Activated CD8-positive, alpha-beta memory T cell treated with anti-CD3 and anti-CD28 coated beads for 1 hour (primary cell): Measurements from ENCODE around the gene CLIC3.
"Not testable (repeated sequence)": the region's sequence is repeated elsewhere in the genome, so short reads cannot be mapped to it uniquely, and the experiment has no call there.

Experiments used
- DNase-seq, 2 donors: peaks; one replicate each; pipeline ENCODE4 v3.0.0-alpha.2; 2020; ENCODE audit warnings: low read depth in 1 of 2; ENCODE audit errors: extremely low read depth in 1 of 2

CLIC3 gene

DNA sequence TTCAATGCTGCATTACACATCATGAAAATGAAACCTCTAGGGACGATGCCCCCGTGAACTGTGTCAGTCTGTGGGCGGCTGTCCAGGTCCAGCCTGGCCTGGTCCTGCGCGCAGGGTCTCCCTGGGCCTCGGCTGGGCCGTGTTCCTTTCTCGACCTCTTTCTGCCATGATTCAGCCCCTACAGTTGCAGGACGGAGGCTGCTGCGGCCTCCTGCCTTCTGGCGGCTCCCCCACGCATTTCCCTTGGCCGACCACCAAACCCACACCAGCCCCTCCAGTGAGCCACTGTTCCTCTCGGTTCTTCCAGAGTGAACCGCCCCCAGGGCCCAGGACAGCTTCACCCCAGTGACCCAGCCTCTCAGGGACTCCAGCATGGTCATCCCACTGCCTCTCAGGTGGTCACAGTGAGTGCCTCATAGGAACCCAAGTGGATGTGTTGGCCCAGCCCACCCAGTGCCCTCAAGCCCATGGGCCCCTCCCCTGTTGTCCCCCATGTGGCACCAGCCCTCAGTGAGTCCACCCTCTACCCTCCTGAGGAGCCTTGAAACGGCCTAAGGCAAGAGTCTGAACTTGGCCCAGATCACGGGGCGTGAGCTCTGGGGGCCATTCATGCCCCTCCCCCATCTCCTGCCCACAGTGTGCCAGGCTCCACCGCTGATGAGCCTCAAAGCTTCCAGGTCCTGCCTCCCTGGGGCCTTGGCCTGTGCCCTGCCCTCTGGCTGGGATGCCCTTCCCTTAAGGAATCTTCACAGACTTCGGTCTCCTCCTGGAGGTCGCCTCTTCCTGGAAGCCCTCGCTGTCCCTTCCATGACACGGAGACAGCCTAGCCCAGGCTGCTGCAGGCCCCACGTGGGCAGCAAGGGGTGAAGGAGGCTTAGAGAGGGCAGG, 10.0 kb upstream of the CLIC3 start:
- DNase-seq = no peak

DNA sequence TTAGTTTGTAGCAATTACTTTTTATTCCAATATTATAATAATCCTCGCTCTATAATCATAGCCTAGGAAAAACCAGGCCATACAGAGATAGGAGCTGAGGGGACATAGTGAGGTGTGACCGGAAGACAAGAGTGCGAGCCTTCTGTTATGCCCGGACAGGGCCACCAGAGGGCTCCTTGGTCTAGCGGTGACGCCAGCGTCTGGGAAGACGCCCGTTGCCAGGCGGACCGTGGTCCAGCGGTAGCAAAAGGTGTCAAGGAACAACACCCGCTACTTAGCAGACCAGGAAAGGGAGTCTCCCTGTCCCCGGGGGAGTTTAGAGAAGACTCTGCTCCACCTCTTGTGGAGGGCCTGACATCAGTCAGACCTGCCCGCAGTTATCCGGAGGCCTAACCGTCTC, 7.9 kb upstream of the CLIC3 start:
- not testable (repeated sequence) for DNase-seq

GRCh38 chr9:137002646-137003041, 6.3 kb upstream of the CLIC3 start:
- DNase-seq = no peak

DNA sequence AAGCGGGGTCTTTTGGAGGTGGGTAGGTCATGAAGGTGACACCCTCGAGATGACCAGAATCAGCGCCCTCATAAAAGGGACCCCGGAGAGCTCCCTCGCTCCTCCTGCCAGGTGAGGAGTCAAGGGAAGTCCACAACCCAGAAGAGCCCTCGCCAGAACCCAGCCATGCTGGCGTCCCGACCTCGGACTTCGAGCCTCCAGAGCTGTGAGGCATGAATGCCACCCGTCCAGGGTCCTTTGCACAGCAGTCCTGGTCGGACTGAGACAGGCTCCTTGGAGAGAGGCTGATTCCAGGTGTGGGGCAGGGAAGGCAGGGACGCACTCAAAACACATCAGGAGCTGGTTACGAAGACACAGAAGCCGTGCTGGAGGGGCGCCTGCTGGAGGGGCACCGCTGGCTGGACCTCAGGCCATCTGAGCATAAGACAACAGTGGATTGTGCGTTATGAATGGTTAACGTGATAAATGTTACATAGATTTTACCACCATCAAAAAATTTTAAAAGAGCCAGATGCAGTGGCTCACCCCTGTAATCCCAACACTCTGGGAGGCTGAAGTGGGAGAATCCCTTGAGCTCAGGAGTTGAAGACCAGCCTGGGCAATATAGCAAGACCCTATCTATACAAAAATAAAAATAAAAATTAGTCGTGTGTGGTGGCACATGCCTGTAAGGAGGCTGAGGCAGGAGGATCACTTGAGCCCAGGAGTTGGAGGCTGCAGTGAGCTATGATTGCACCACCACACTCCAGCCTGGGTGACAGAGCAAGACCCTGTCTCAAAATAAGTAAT, 5.7 kb upstream of the CLIC3 start:
- no peak for DNase-seq

DNA sequence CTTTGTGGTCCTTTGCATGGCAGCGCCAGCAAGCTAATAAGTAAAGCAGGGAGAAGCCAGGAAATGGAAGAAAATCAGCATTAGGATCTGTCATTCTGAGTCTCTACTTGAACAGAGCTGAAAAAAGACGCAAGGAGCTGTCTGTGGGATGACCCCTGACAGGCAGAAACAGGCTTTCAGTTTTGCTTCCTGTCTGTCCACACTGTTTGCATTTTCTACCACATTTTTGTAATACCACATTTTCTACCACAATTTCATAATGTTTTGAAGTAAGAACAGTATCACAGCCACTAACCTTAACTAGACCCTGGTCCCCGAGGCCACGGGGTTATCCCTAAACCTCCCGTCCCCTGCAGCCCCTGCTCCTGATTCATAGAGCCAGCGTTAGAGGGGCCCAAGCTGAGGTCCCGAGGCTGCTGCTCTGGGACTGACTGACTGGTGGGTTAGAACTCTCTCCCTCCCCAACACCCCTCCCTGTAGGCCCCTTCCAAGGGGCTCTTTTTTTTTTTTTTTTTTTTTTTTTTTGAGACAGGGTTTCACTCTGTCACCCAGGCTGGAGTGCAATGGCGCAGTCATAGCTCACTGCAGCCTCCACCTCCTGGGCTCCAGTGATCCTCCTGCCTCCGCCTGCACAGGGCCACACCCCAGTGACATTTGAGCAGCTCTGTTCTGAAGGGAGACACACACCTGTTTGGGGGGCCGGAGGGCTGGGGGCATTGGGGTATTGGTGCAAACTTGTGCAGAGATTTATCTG, 4.0 kb upstream of the CLIC3 start:
- DNase-seq = no peak

- DNase-seq = no peak
Measured at GRCh38 chr9:136997830-136998234, 1.5 kb upstream of the CLIC3 start.

GRCh38 chr9:136997371-136997770, 1.0 kb upstream of the CLIC3 start:
- DNase-seq = no peak

GRCh38 chr9:136995772-136996311, 526 bp downstream of the CLIC3 start:
- DNase-seq = no peak

DNA sequence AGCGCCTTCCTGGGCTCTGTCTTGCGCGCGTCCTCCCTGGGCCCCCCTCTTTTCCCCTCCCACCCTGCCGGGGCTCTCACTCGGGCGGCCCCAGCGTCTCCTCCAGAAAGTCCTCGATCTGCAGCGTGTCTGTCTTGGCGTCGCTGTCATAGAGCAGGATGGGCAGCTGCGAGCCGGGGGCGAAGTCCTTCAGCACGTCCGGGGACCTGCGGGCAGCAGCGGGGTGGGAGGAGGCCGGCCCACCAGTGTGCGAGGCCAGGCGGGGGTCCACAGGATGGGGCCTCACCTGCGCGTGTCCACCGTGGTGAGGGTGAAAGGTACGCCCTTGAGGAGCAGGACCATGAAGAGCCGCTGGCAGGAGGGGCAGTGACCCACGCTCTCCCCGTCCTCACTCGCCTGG, 1.0 kb downstream of the CLIC3 start:
- no peak for DNase-seq

DNA sequence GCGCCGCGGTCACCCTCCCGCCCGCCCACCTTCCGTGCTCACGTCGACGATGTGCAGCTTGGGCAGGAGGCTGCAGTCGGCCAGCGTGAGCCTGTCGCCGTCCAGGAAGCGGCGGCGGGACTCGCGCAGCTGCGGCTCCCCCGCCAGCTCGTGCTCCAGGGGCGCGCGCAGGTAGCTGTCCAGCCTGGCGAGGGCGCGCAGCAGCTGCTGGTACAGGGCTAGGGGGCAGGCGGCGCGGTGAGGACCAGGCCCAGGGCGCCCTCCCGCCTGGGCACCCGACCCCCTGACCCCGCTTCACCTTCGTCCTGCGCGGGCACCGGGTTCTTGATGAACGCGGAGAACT, 1.5 kb downstream of the CLIC3 start:
- DNase-seq = no peak

GRCh38 chr9:136994180-136994887, 2.0 kb downstream of the CLIC3 start:
- DNase-seq = no peak

DNA sequence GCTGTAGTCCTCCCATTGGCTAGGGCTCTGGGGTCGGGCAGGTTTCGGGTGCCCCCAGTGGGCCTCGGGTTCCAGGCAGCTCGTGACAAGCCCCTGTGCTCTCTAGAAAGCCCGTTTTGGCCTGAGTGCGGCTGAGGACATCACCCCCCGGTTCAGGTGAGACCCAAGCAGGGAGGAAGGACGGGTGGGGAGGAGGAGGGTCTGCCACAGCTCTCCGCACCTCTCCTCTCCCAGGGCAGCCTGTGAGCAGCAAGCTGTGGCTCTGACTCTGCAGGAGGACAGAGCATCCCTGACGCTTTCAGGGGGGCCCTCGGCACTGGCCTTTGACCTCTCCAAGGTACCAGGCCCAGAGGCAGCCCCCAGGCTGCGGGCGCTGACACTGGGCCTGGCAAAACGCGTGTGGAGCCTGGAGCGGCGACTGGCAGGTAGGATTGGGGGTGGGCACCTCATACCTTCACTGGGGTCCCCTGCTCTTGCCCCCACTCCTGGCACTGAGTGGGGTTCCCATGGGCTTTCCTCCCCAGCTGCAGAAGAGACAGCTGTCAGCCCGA, 3.5 kb downstream of the CLIC3 start:
- no peak for DNase-seq

GRCh38 chr9:136991993-136992818, 4.2 kb downstream of the CLIC3 start, which contains the start of gene PAXX:
TSS of gene PAXX (plus strand) at chr9:136992422. CDS start at chr9:136992444, 22 bp downstream.
- DNase-seq = peak; percentile 71 to 93

- DNase-seq = no peak
Measured at GRCh38 chr9:136990242-136990911, 6.0 kb downstream of the CLIC3 start.

GRCh38 chr9:136988872-136989271, 7.5 kb downstream of the CLIC3 start:
- DNase-seq = no peak

- no peak for DNase-seq
Measured at GRCh38 chr9:136985853-136986252, 10.5 kb downstream of the CLIC3 start.

GRCh38 chr9:136985027-136985602, 11.3 kb downstream of the CLIC3 start:
- no peak for DNase-seq

DNA sequence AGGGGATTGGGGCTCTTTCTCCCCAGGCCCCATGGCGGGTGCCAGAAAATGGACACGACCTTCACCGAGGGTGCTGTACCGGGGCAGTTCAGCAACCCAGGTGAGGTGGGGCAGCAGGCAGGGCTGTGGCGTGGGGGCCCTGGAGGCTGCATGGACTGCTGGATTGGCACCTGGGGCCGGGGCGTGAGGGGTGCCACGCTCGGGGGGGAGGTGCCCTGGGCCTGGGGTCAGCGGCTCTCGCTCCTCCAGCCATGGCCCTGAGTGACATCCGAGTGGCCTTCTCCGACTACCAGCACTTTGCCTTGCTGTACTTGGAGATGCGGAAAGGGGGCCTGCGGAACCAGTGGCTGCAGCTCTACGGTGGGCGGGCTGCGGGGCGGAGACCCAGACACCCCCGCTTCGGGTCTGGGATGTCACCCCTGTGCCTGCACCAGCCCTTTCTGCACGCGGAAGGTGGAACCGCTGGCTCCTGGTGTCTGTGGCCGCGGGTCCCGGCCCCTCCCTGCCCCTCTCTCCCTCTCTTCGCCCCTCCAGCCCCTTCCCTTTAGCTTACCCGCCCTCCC, 11.8 kb downstream of the CLIC3 start:
- DNase-seq = no peak
